COLO668 (cell line): ENCODE results near the gene GCM1.

Source experiments
- DNase-seq: peaks from one replicate; lab custom pipeline; 2025; ENCODE audit not compliant: unreplicated experiment; lab: John Stamatoyannopoulos, UW

Gene GCM1

GRCh38 chr6:53154071-53154470, 5.4 kb upstream of the GCM1 start:
- no peak for DNase-seq

- no peak for DNase-seq
These were observed 3.9 kb upstream of the GCM1 start for GRCh38 chr6:53152576-53152975.

- DNase-seq, result no peak
These were observed 3.0 kb upstream of the GCM1 start for GRCh38 chr6:53151676-53152075.

DNA sequence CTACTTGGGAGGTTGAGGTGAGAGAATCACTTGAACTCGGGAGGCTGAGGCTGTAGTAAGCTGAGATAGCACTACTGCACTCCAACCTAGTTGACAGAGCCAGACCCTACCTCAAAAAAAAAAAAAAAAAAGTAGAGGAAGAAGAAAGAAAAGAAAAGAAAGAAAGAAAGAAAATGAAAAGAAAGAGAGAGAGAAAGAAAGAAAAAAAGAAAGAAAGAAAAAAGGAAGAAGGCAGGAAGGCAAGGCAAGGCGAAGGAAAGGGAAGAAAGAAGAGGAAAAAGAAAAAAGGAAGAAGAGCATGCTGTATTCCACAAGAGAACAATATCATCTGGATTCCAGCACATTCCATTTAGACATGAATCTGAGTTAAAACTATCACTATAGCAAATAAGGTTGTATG, 3.8 kb downstream of the GCM1 start:
- no peak for DNase-seq

DNA sequence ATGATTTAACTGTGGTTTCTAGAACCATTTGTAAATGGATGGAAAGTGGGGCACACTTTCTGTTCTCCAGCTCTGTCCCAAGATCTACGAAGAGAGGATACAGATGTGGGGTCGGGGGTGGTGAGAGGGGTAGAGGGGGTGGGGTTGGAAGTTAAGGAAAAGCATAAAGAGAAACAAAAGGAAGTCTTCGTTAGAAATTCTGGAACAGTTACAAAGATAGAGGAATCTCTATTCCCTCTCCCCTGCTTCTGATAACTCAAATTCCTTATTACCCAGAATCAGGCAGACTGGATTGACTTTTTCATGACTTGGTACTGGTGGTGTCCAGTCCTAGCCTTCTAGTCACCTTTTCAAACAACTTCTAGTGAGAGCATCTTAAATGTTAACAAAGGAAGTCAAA, 4.9 kb downstream of the GCM1 start:
- no peak for DNase-seq

DNA sequence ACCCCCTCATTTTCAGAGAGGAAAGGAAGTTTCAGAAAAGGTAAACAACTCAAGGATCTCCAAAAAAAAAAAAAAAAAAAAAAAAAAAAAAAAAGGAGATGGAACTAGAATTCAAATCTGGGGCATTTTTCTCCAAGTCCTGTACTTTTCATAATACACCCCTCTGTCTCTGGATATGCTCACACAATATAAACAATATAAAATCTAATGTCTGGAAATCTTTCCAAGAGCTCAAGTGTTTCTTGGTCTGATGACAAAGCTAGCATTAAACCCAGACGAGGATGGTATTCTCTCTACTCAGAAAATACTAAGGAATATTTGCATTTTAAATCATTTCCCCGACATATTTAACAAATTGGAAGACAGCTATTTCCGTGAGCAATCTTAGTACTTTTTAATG, 5.8 kb downstream of the GCM1 start:
- DNase-seq, result no peak

- no peak for DNase-seq
These were observed 8.7 kb downstream of the GCM1 start for GRCh38 chr6:53139841-53140413.

GRCh38 chr6:53136000-53136609, 12.5 kb downstream of the GCM1 start:
- no peak for DNase-seq

DNA sequence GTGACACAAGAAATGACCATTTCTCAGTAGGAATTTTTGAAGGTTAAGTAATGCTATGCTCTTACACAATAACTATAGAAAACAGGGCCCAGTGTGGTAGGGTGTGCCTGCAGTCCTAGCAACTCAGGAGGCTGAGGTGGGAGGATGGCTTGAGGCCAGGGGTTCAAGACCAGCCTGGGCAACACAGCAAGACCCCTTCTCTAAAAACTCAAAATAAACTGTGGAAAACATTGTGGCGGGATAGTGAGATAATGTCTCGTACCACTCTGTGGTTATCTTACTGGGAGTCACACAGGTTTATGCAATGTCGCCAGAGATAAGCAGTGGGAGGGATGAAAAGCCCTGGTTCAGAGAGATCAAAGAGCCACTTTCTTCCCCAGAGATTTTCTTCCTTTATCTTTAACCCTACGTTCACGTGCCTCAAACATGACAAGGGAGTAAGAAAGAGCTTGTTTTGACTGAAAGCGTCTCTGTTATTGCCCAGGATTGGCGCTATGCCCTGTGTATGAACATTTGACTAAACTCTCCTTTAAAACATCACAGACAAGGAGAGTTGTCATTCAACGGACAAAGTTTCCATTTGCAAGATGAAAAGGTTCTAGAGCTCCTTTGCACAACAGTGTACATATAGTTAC, 13.9 kb downstream of the GCM1 start:
- DNase-seq, result no peak

- DNase-seq, result no peak
These were observed 14.7 kb downstream of the GCM1 start for GRCh38 chr6:53133961-53134360.

DNA sequence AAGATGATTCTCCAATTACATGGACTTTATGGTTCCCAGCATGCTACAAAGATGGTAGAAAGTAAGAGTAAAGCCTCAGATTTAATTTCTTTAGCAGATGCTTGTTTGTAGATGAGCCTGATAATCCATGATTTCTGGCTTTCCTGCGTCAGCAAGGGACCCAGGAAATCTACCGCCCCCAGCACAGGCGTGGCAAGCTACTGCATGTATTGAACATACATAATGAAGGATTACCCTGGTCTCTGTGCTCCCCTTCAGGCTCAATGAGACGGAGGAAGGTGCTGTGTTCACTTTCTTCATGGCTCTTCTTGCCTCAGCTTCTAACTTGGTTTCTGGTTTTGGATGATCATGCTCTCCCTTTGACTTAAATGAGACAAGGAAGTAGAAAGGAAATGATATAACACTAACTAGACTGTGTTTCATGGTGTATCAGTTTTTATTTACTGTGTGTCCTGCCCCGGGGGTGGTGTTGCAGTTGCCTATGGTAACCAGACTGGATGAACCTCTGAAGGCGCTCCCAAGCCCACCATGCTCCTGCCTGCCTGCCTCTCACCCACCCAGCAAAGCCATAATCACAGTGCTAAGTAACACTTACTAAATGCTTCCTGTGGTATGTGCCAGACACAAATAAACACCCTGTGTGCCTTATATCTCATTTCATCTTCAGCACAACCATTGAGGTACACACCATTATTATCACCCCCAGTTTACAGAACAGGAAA, 17.9 kb downstream of the GCM1 start:
- no peak for DNase-seq

- no peak for DNase-seq
These were observed 19.8 kb downstream of the GCM1 start for GRCh38 chr6:53128842-53129241.

DNA sequence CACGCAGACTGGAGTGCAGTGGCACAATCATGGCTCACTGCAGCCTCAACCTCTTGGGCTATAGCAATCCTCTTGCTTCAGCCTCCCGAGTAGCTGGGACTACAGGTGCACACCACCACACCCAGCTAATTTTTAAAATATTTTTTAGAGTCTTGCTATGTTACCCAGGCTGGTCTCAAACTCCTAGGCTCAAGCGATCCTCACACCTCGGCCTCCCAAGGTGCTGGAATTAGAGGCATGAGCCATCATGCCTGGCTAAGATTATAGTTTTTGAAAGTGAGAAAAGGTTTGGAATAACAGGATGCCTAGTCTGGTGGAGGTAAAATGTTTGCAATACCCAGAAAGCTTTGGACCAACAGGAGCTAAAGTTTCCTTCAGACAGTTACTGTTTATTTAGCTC, 23.4 kb downstream of the GCM1 start:
- DNase-seq, result no peak

DNA sequence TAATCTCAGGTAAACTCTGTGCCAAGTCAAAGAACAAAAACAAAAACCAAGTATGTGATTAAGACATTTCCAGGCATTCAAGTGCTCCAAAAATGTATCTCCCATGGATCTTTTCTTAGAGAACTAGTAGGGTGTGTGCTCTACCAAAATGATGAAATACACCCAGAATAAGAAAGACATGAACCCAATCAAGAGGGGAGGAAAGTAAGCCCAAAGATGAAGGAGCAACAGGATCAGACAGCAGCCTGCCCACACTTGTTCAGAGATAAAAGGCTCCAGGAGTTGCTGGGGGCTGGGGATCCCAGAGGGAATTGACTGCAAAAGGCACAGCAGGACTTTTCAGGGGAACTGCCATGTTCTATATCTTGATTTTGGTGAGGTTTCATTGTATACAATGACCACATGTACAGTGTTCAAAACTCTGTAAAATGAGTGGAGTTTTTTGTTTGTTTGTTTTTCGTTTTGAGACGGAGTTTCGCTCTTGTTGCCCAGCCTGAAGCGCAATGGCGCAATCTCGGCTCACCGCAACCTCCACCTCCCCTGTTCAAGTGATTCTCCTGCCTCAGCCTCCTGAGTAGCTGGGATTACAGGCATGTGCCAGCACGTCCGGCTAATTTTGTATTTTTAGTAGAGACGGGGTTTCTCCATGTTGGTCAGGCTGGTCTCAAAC, 24.4 kb downstream of the GCM1 start:
- DNase-seq, result no peak

DNA sequence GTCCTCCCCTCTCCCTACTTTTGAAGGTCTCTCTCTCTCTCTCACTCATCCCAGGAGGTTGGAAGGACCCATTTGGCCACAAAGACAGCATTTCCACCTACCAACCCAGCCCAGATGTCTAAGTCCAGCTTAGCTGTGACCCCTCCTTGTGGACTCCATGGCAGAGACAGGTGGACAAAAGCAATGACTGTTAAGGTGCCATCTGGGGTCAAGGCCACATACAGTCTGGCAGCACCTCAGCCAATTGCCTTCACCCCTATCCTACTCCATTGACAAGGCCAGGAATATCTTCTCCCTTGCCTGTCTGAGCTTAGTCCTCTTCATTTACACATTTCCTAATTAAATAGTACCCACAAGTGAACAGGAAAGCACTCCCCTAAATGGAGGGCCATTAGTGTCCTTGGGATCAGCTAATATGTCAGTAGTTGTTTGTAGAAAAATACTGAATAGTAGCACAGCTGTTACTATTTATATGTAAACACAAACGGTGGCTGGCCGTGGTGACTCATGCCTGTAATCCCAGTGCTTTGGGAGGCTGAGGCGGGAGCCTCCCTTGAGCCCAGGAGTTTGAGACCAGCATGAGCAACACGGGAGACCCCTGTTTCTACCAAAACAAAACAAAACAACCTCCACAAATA, 28.8 kb downstream of the GCM1 start:
- DNase-seq, result peak; percentile 73

DNA sequence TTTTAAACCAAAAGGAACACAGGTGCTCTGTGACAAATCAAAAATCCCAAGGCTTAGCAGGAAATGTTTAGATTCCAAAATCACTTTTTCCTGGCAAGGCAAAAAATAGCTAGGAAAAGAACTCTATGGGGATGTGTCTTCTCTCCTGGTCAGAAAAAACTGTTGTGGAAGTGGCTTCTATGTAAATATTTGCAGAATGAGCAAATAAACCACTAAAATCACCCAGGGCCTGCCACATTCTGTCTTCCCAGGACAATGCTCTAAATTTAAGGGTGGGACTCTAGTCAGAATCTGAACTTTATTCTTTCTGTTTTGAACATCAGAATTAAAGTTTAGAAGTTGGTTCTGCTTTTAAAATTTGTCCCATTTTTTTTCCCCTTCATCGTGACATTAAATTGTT, 29.3 kb downstream of the GCM1 start:
- no peak for DNase-seq

- DNase-seq, result no peak
These were observed 32.9 kb downstream of the GCM1 start for GRCh38 chr6:53115741-53116140.

DNA sequence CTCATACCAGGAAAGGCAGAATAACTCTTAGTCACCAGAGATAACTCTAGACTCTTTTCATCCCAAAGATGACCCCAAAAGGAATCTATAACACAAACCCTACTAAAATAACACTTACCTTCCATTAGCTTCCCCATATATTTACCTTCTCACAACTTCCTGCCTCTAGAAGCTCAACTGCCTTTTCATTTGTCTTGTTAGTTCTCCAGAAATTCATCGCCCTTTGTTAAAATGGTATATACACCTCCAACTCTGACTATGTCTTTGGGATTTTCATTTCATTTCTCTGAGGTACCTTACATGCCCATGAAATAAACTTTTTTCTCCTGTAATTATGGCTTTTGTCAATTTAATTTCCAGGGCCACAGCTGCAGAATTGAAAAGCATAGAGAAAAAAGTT, 33.5 kb downstream of the GCM1 start:
- no peak for DNase-seq

DNA sequence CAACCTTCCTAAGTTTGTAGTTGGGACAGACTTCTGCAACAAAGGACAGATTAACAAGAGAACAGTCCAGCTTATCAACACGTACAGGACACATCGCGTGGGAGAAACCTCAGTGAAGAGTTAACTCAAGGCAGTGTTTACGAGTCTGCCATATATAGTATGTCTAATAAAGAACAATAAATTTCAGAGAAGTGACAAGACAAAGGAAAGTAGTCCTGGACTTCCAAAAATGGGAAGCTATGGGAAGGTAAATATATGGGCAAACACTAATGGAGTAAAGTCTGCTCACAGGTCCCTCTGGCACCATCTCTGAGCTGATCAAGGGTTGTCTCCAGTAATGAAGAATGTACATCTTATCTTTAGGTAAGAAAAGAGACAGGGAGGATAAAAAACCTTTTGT, 34.9 kb downstream of the GCM1 start:
- no peak for DNase-seq

DNA sequence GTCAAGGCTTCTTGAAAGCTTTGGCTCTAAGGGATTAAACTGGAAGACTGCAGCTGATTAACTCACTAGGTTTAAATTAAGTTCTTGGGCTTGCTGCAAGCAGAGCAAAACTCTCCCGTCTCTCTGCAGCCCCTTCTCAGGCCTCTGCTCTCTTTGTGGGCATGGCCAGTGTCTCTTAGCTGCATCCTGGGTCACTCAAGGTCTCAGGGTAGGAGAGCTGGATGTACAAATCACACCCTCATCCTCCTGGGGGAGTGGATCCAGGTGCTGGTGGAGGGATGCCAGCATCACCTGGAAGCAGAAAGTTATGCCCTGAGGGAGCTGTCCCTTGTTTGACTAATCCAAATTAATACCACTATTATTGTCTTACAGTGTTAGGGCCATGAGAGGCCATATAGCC, 35.8 kb downstream of the GCM1 start:
- peak; percentile 26 for DNase-seq

- DNase-seq, result peak; percentile 62
These were observed 36.2 kb downstream of the GCM1 start for GRCh38 chr6:53112404-53112803.
